K562 treated with DMSO at 1 percent for 12 hours (cell line): ENCODE measurements around the gene GAGE13. TPM values are rescaled to one million over a fixed set of nuclear protein-coding genes. Genes with fewer than 3 reads are reported as not detected.

ENCODE experiments used
- total RNA-seq: library from RNA; unstranded; fragments of 300-600 nt; gene quantifications from 2 replicates; pipeline ENCODE4 v1.2.3, GENCODE V29; 2022; ENCODE audit not compliant: insufficient read depth

The GAGE13 gene, protein sequence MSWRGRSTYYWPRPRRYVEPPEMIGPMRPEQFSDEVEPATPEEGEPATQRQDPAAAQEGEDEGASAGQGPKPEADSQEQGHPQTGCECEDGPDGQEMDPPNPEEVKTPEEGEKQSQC
- 5.3 TPM in 1 of 2 replicates, not detected in the other for total RNA-seq

DNA sequence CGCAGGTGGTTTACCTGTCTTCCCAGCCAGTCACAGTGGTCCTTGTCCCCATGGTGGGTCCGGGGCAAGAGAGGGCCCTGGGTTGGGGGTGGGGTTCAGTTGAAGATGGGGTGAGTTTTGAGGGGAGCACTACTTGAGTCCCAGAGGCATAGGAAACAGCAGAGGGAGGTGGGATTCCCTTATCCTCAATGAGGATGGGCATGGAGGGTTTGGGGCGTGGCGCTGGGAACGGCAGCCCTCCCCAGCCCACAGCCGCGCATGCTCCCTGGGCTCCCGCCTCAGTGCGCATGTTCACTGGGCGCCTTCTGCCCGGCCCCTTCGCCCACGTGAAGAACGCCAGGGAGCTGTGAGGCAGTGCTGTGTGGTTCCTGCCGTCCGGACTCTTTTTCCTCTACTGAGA lies at the start of gene GAGE13:
Gene GAGE13 (plus strand): TSS at position 301 of the 400 bp plus-strand sequence. CDS start 1,156 bp downstream, outside the sequence.

DNA sequence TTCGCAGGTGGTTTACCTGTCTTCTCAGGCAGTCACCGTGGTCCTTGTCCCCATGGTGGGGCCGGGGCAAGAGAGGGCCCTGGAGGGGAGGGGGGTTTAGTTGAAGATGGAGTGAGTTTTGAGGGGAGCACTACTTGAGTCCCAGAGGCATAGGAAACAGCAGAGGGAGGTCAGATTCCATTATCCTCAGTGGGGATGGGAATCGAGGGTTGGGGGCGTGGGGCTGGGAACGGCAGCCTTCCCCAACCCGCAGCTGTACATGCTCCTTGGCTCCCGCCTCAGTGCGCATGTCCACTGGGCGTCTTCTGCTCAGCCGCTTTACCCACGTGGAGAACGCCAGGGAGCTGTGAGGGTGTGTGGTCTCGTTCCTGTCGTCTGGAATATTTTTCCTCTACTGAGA lies 28.0 kb upstream of the GAGE13 start, which contains the start of gene GAGE10:
Gene GAGE10 (plus strand): TSS at position 301 of the 400 bp plus-strand sequence. CDS start 1,214 bp downstream, outside the sequence.

DNA sequence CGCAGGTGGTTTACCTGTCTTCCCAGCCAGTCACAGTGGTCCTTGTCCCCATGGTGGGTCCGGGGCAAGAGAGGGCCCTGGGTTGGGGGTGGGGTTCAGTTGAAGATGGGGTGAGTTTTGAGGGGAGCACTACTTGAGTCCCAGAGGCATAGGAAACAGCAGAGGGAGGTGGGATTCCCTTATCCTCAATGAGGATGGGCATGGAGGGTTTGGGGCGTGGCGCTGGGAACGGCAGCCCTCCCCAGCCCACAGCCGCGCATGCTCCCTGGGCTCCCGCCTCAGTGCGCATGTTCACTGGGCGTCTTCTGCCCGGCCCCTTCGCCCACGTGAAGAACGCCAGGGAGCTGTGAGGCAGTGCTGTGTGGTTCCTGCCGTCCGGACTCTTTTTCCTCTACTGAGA lies 9.6 kb upstream of the GAGE13 start, which contains the start of gene GAGE12J:
Gene GAGE12J (plus strand): TSS at position 301 of the 400 bp plus-strand sequence. CDS start 1,157 bp downstream, outside the sequence.

Other genes with a start within 250 kb of the GAGE13 start
- 42.1 and 46.3 TPM in 2 replicates for gene GPKOW, start 207.8 kb upstream of the GAGE13 start, total RNA-seq
- gene MAGIX, start 168.8 kb upstream of the GAGE13 start, total RNA-seq, result 3.8 and 7.6 TPM in 2 replicates
- gene PLP2, start 159.7 kb upstream of the GAGE13 start, total RNA-seq, result 196 and 259 TPM in 2 replicates
- 20.3 and 35.1 TPM in 2 replicates for gene PRICKLE3, start 145.2 kb upstream of the GAGE13 start, total RNA-seq
- 1.0 TPM in 1 of 2 replicates, not detected in the other for gene SYP, start 131.4 kb upstream of the GAGE13 start, total RNA-seq
- 0.38 TPM in 1 of 2 replicates, not detected in the other for gene CACNA1F, start 98.2 kb upstream of the GAGE13 start, total RNA-seq
- gene CCDC22, start 96.1 kb upstream of the GAGE13 start, total RNA-seq, result 29.7 and 31.5 TPM in 2 replicates
- gene FOXP3, start 66.9 kb upstream of the GAGE13 start, total RNA-seq, result 0.27 TPM in 1 of 2 replicates, not detected in the other
- 2.6 and 2.7 TPM in 2 replicates for gene PPP1R3F, start 61.8 kb upstream of the GAGE13 start, total RNA-seq
- not detected in 2 replicates for gene GAGE10, start 27.9 kb upstream of the GAGE13 start, total RNA-seq
- gene GAGE12J, start 9.5 kb upstream of the GAGE13 start, total RNA-seq, result not detected in 2 replicates
- gene GAGE12C, start 200.6 kb downstream of the GAGE13 start, total RNA-seq, result not detected in 2 replicates
- gene GAGE12D, start 210.2 kb downstream of the GAGE13 start, total RNA-seq, result not detected in 2 replicates
- gene GAGE12E, start 219.7 kb downstream of the GAGE13 start, total RNA-seq, result not detected in 2 replicates
- not detected in 2 replicates for gene GAGE12F, start 229.3 kb downstream of the GAGE13 start, total RNA-seq
- gene GAGE12G, start 238.8 kb downstream of the GAGE13 start, total RNA-seq, result not detected in 2 replicates
- not detected in 2 replicates for gene GAGE12H, start 248.4 kb downstream of the GAGE13 start, total RNA-seq